ENCODE measurements around the gene ZNF605.
A peak's percentile ranks its signal among the peaks of the same experiment; 100 is the strongest.
"Not testable (repeated sequence)": the region's sequence is repeated elsewhere in the genome, so short reads cannot be mapped to it uniquely, and the experiment has no call there.

Gene ZNF605

GRCh38 chr12:132948146-132949066 is 7.7 kb downstream of the ZNF605 start:
- Histone ChIP-seq H3K4me1 (ENCODE audit: control insufficient read depth in 1 of 2, insufficient read depth in 2 of 2, low read length in 2 of 2) (no peaks in the 10 kb centered on the region), H3K27me3 (ENCODE audit: low read depth, low read length) (no peaks in the 10 kb centered on the region), H3K4me3 (ENCODE audit: low read depth in 1 of 2, low read length in 2 of 2) (peak overlapping the region in 1 of 2 donors; percentile 4), H3K27ac (ENCODE audit: low read length) (no peak overlapping the region), H3K36me3 (ENCODE audit: control insufficient read depth in 1 of 2, insufficient read depth in 2 of 2, low read length in 2 of 2) (peaks cover 35 to 67% of the 10 kb centered on the region in 2 donors), H3K9me3 (ENCODE audit: control insufficient read depth in 1 of 2, low read length in 2 of 2) (peaks cover 59 to 61% of the 10 kb centered on the region in 2 donors)

GRCh38 chr12:132946246-132946820 is 9.8 kb downstream of the ZNF605 start:
- Histone ChIP-seq H3K9me3 (ENCODE audit: control insufficient read depth in 1 of 2, low read length in 2 of 2) (peaks cover 68 to 79% of the 10 kb centered on the region in 2 donors), H3K27me3 (ENCODE audit: low read depth, low read length) (no peaks in the 10 kb centered on the region), H3K4me3 (ENCODE audit: low read depth in 1 of 2, low read length in 2 of 2) (peak overlapping the region in 1 of 2 donors; percentile 13), H3K27ac (ENCODE audit: low read length) (no peak overlapping the region), H3K4me1 (ENCODE audit: control insufficient read depth in 1 of 2, insufficient read depth in 2 of 2, low read length in 2 of 2) (no peaks in the 10 kb centered on the region), H3K36me3 (ENCODE audit: control insufficient read depth in 1 of 2, insufficient read depth in 2 of 2, low read length in 2 of 2) (peaks cover 53 to 82% of the 10 kb centered on the region in 2 donors)

GRCh38 chr12:132945806-132946205 is 10.3 kb downstream of the ZNF605 start:
- Histone ChIP-seq H3K4me3 (ENCODE audit: low read depth in 1 of 2, low read length in 2 of 2) (peak overlapping the region in 1 of 2 donors; percentile 13), H3K36me3 (ENCODE audit: control insufficient read depth in 1 of 2, insufficient read depth in 2 of 2, low read length in 2 of 2) (peaks cover 57 to 87% of the 10 kb centered on the region in 2 donors), H3K4me1 (ENCODE audit: control insufficient read depth in 1 of 2, insufficient read depth in 2 of 2, low read length in 2 of 2) (no peaks in the 10 kb centered on the region), H3K9me3 (ENCODE audit: control insufficient read depth in 1 of 2, low read length in 2 of 2) (peaks cover 68 to 80% of the 10 kb centered on the region in 2 donors), H3K27me3 (ENCODE audit: low read depth, low read length) (no peaks in the 10 kb centered on the region), H3K27ac (ENCODE audit: low read length) (no peak overlapping the region)

DNA sequence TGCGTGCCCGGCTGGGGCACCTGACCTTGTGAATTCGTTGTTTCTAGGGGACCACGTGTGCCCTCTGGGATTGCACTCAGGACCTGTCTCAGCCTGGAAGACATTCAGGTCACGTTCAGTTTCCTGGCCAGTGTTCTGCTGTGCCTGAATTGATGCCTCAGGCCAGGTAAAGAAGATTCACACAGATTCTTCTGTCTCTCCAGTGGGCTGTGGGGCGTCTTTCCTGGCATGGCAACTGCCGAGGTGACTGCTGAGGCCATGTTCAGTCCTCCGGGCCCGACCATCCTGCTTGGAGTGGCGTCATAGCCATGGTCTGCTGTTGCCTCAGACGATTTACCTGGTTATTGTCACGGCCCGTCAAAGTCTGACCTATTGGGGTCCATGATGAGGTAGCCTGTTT is 13.5 kb downstream of the ZNF605 start:
- Histone ChIP-seq H3K4me1 (ENCODE audit: control insufficient read depth in 1 of 2, insufficient read depth in 2 of 2, low read length in 2 of 2) (no peaks in the 10 kb centered on the region), H3K27me3 (ENCODE audit: low read depth, low read length) (no peaks in the 10 kb centered on the region), H3K4me3 (ENCODE audit: low read depth in 1 of 2, low read length in 2 of 2) (peak overlapping the region; percentile 3 to 15), H3K36me3 (ENCODE audit: control insufficient read depth in 1 of 2, insufficient read depth in 2 of 2, low read length in 2 of 2) (peaks cover 48 to 74% of the 10 kb centered on the region in 2 donors), H3K9me3 (ENCODE audit: control insufficient read depth in 1 of 2, low read length in 2 of 2) (peaks cover 45 to 60% of the 10 kb centered on the region in 2 donors), H3K27ac (ENCODE audit: low read length) (no peak overlapping the region)

DNA sequence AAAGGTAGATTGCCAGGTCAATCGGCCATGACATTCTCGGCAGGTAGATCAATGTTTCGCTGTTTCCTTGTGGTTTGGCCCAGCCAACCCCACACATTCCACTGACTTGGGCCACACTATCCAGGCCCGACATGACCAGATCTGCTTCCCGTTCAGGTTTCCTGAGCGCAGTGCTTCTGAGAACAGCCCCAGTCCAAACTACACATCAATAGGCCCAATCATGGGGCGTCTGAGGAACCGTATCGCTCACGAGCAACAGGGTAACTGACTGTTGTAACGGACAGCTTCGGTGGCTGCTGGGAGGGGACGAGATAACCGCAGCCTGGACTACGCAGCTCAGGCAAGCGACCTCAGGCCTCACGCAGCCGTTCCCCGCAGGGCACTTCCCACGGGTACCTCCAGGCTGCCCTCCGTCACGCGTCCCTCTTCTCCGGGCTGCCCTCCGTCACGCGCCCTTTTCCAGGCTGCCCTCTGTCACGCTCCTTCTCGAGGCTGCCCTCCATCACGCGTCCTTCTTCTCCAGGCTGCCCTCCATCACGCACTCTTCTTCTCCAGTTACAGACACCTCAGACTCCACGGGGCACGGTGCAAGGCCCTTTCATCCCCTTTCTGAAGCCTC is 14.7 kb downstream of the ZNF605 start:
- Histone ChIP-seq H3K36me3 (ENCODE audit: control insufficient read depth in 1 of 2, insufficient read depth in 2 of 2, low read length in 2 of 2) (peaks cover 47 to 69% of the 10 kb centered on the region in 2 donors), H3K4me3 (ENCODE audit: low read depth in 1 of 2, low read length in 2 of 2) (peak overlapping the region in 1 of 2 donors; percentile 3), H3K9me3 (ENCODE audit: control insufficient read depth in 1 of 2, low read length in 2 of 2) (peaks cover 45 to 62% of the 10 kb centered on the region in 2 donors)

GRCh38 chr12:132940071-132940719 is 15.9 kb downstream of the ZNF605 start:
- no peak overlapping the region for H3K27ac ChIP-seq (ENCODE audit: low read length)
- H3K9me3 ChIP-seq (ENCODE audit: control insufficient read depth in 1 of 2, low read length in 2 of 2): peaks cover 35 to 57% of the 10 kb centered on the region in 2 donors
- no peaks in the 10 kb centered on the region for H3K4me1 ChIP-seq (ENCODE audit: control insufficient read depth in 1 of 2, insufficient read depth in 2 of 2, low read length in 2 of 2)
- H3K36me3 ChIP-seq (ENCODE audit: control insufficient read depth in 1 of 2, insufficient read depth in 2 of 2, low read length in 2 of 2): peaks cover 36 to 60% of the 10 kb centered on the region in 2 donors
- no peaks in the 10 kb centered on the region for H3K27me3 ChIP-seq (ENCODE audit: low read depth, low read length)
- peak overlapping the region; percentile 26 to 42 for H3K4me3 ChIP-seq (ENCODE audit: low read depth in 1 of 2, low read length in 2 of 2)

More for the DNA sequence above, 14.7 kb downstream of the ZNF605 start:
- Histone ChIP-seq H3K27ac (ENCODE audit: low read length) (no peak overlapping the region), H3K27me3 (ENCODE audit: low read depth, low read length) (no peaks in the 10 kb centered on the region), H3K4me1 (ENCODE audit: control insufficient read depth in 1 of 2, insufficient read depth in 2 of 2, low read length in 2 of 2) (no peaks in the 10 kb centered on the region)

DNA sequence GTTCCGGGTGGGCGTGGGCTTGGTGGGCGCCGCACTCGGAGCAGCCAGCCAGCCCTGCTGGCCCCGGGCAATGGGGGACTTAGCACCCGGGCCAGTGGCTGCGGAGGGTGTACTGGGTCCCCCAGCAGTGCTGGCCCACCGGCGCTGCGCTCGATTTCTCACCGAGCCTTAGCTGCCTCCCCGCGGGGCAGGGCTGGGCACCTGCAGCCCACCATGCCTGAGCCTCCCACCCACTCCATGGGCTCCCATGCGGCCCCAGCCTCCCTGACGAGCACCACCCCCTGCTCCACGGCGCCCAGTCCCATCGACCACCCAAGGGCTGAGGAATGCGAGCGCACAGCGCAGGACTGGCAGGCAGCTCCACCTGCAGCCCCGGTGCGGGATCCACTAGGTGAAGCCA is 17.3 kb downstream of the ZNF605 start:
- Histone ChIP-seq H3K9me3 (ENCODE audit: control insufficient read depth in 1 of 2, low read length in 2 of 2) (peaks cover 31 to 54% of the 10 kb centered on the region in 2 donors), H3K36me3 (ENCODE audit: control insufficient read depth in 1 of 2, insufficient read depth in 2 of 2, low read length in 2 of 2) (peaks cover 25 to 50% of the 10 kb centered on the region in 2 donors)
- not testable (repeated sequence) for H3K27me3 ChIP-seq (ENCODE audit: low read depth, low read length); H3K4me1 ChIP-seq (ENCODE audit: control insufficient read depth in 1 of 2, insufficient read depth in 2 of 2, low read length in 2 of 2); H3K27ac ChIP-seq (ENCODE audit: low read length); H3K4me3 ChIP-seq (ENCODE audit: low read depth in 1 of 2, low read length in 2 of 2)

DNA sequence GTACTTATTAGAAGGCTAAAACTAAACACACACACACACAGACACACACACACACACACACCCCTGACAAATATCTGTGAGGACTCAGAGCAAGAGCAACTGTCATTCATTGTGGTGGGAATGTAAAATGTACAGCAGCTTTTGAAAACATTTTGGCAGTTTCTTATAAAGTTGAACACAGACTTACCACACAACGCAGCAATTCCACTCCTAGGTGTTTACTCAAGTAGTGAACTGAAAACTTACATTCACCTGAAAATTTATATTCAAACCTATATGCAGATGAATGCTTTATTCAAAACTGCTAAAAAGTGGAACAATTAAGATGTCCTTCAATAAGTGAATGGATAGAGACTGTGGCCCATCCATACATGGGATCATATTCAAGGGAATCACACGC is 18.6 kb downstream of the ZNF605 start:
- no peak overlapping the region for H3K27ac ChIP-seq (ENCODE audit: low read length)
- H3K4me3 ChIP-seq (ENCODE audit: low read depth in 1 of 2, low read length in 2 of 2): peak overlapping the region in 1 of 2 donors; percentile 7
- no peaks in the 10 kb centered on the region for H3K27me3 ChIP-seq (ENCODE audit: low read depth, low read length)
- no peaks in the 10 kb centered on the region for H3K4me1 ChIP-seq (ENCODE audit: control insufficient read depth in 1 of 2, insufficient read depth in 2 of 2, low read length in 2 of 2)
- peaks cover 14 to 47% of the 10 kb centered on the region in 2 donors for H3K36me3 ChIP-seq (ENCODE audit: control insufficient read depth in 1 of 2, insufficient read depth in 2 of 2, low read length in 2 of 2)
- peaks cover 25 to 51% of the 10 kb centered on the region in 2 donors for H3K9me3 ChIP-seq (ENCODE audit: control insufficient read depth in 1 of 2, low read length in 2 of 2)

DNA sequence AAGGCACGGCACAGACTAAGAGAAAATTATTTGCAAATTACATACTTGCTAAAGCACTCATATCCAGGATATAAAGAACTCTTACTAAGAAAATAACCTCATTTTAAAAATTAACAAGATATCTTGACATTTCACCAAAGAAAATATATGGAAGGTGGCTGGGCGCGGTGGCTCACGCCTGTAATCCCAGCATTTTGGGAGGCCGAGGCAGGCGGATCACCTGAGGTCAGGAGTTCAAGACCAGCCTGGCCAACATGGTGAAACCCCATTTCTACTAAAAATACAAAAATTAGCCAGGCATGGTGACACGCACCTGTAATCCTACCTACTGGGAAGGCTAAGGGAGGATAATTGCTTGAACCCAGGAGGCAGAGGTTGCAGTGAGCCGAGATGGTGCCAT is 19.2 kb downstream of the ZNF605 start:
- H3K9me3 ChIP-seq (ENCODE audit: control insufficient read depth in 1 of 2, low read length in 2 of 2): peaks cover 22 to 47% of the 10 kb centered on the region in 2 donors
- H3K36me3 ChIP-seq (ENCODE audit: control insufficient read depth in 1 of 2, insufficient read depth in 2 of 2, low read length in 2 of 2): peaks cover 8 to 47% of the 10 kb centered on the region in 2 donors
- H3K4me3 ChIP-seq (ENCODE audit: low read depth in 1 of 2, low read length in 2 of 2): peak overlapping the region in 1 of 2 donors; percentile 7
- H3K4me1 ChIP-seq (ENCODE audit: control insufficient read depth in 1 of 2, insufficient read depth in 2 of 2, low read length in 2 of 2); H3K27ac ChIP-seq (ENCODE audit: low read length); H3K27me3 ChIP-seq (ENCODE audit: low read depth, low read length): not testable (repeated sequence)

- Histone ChIP-seq H3K4me3 (ENCODE audit: low read depth in 1 of 2, low read length in 2 of 2) (no peak overlapping the region), H3K27ac (ENCODE audit: low read length) (no peak overlapping the region), H3K27me3 (ENCODE audit: low read depth, low read length) (no peaks in the 10 kb centered on the region), H3K36me3 (ENCODE audit: control insufficient read depth in 1 of 2, insufficient read depth in 2 of 2, low read length in 2 of 2) (peaks cover 2 to 47% of the 10 kb centered on the region in 2 donors), H3K4me1 (ENCODE audit: control insufficient read depth in 1 of 2, insufficient read depth in 2 of 2, low read length in 2 of 2) (no peaks in the 10 kb centered on the region), H3K9me3 (ENCODE audit: control insufficient read depth in 1 of 2, low read length in 2 of 2) (peaks cover 22 to 46% of the 10 kb centered on the region in 2 donors)
Observed at GRCh38 chr12:132936163-132936562, 19.9 kb downstream of the ZNF605 start.
